Panc1 (cell line): ENCODE results near the gene MORN1. TPM values are rescaled to one million over a fixed set of nuclear protein-coding genes. Genes with fewer than 3 reads are reported as not detected.

ENCODE experiments used
- ATAC-seq: fragments of 200-7000 bp; cut with Tn5 transposase; 2 replicates; pipeline ENCODE4 v1.9.1; 2020; ENCODE audit warnings: mild to moderate bottlenecking, moderate library complexity
- BruUV-seq: library from RNA; stranded (reverse); fragments of 400-500 nt; replicated peaks from 2 replicates; lab custom pipeline; 2021; lab: Mats Ljungman, UMichigan
- CTCF ChIA-PET: fragments of 300-600 bp; sonication (Branson Sonifier 250); formaldehyde crosslinking; loops from one replicate; lab custom pipeline; 2022; ENCODE audit warnings: antibody characterized with exemption; lab: Charles Lee
- POLR2A ChIA-PET: fragments of 300-600 bp; sonication (Branson Sonifier 250); formaldehyde crosslinking; loops from one replicate; lab custom pipeline; 2022; ENCODE audit warnings: antibody characterized with exemption; lab: Charles Lee
- DNase-seq: peaks from one replicate; pipeline ENCODE4 v3.0.0-alpha.2; 2010; ENCODE audit warnings: low read depth, low spot score
- H3K27ac ChIP-seq: 2 replicates; pipeline ENCODE4 v1.5.1; 2011; ENCODE audit warnings: mild to moderate bottlenecking, low read length, inconsistent platforms
- H3K27me3 ChIP-seq: fragments of 200-500 bp; sonication (Bioruptor generic); 2 replicates; pipeline ENCODE4 v1.6.0; 2014; ENCODE audit warnings: low read length, inconsistent platforms; ENCODE audit not compliant: control insufficient read depth, insufficient read depth
- H3K36me3 ChIP-seq: fragments of 200-500 bp; sonication (Bioruptor generic); 2 replicates; pipeline ENCODE4 v1.5.1; 2014; ENCODE audit warnings: inconsistent platforms, mild to moderate bottlenecking, low read length, moderate library complexity; ENCODE audit not compliant: control insufficient read depth, insufficient read depth
- H3K4me1 ChIP-seq: 2 replicates; pipeline ENCODE4 v1.5.1; 2011; ENCODE audit warnings: inconsistent platforms, mild to moderate bottlenecking, low read length, moderate library complexity; ENCODE audit not compliant: control insufficient read depth, insufficient read depth
- H3K4me3 ChIP-seq, 2 experiments: 2 replicates each; pipeline ENCODE4 v1.5.1; 2011 to 2012; ENCODE audit warnings: low read depth in 2 of 2, low read length in 2 of 2, mild to moderate bottlenecking in 2 of 2, inconsistent platforms in 1 of 2, moderate library complexity in 1 of 2
- H3K9me3 ChIP-seq: fragments of 200-500 bp; sonication (Bioruptor generic); 2 replicates; pipeline ENCODE4 v1.5.1; 2014; ENCODE audit warnings: low read depth, mild to moderate bottlenecking, inconsistent platforms, low read length, moderate library complexity; ENCODE audit not compliant: control insufficient read depth, insufficient read depth
- CTCF ChIP-seq: fragments of 450-650 bp; IDR thresholded peaks from 2 replicates; pipeline ENCODE4 v1.5.1; 2017; ENCODE audit warnings: mild to moderate bottlenecking
- POLR2AphosphoS5 ChIP-seq: IDR thresholded peaks from 2 replicates; pipeline ENCODE4 v1.6.1; 2012; ENCODE audit warnings: mild to moderate bottlenecking, low read depth, low read length, moderate library complexity
- REST ChIP-seq, 2 experiments: IDR thresholded peaks; 2 replicates each; pipeline ENCODE4 v1.6.1; 2011 to 2012; ENCODE audit warnings: low read depth in 2 of 2, control low read depth in 1 of 2, low read length in 1 of 2, mild to moderate bottlenecking in 1 of 2, moderate library complexity in 1 of 2; ENCODE audit not compliant: insufficient read depth in 1 of 2
- SIN3A ChIP-seq: IDR thresholded peaks from 2 replicates; pipeline ENCODE4 v1.6.1; 2012; ENCODE audit warnings: low read depth, mild to moderate bottlenecking, low read length, moderate library complexity, borderline replicate concordance; ENCODE audit not compliant: insufficient read depth
- TCF7L2 ChIP-seq: IDR thresholded peaks from 2 replicates; pipeline ENCODE4 v1.6.1; 2011; ENCODE audit warnings: mild to moderate bottlenecking, low read depth, low read length, inconsistent platforms
- in situ Hi-C: cut with HindIII; loops from 2 replicates; pipeline ENCODE4 v1.10.0; 2016; ENCODE audit warnings: low sequenced_read_pairs, low pct_unique_long_range_greater_than_20kb
- intact Hi-C: fragments of 100-400 bp; cut with micrococcal nuclease; formaldehyde crosslinking; loops from one replicate; pipeline ENCODE4 v1.10.0; 2022; ENCODE audit not compliant: unreplicated experiment
- total RNA-seq: library from RNA; stranded (reverse); gene quantifications from one replicate; pipeline ENCODE4 v1.2.1, GENCODE V29; 2021; ENCODE audit not compliant: unreplicated experiment

The MORN1 gene
- total RNA-seq, 1 experiment from 2014 or later: 21.3 TPM

- no peaks in the 10 kb centered on the region for H3K4me1 ChIP-seq
- in situ Hi-C loops (no loop called here), intact Hi-C loops (no loop called here)
- no peak overlapping the region for H3K4me3 ChIP-seq
- DNase-seq (no peak), ATAC-seq (no peak)
- no peak for TF ChIP-seq POLR2AphosphoS5
- no peak for TF ChIP-seq REST (IDR thresholded peaks at IDR 0.05; ENCODE audit: insufficient read depth in 1 of 2, low read depth in 2 of 2, low read length in 1 of 2)
- no peak for TF ChIP-seq TCF7L2
- no peak for TF ChIP-seq SIN3A
- TF ChIP-seq CTCF: no peak
- BruUV-seq: no TSS peak
- no peak overlapping the region for H3K27ac ChIP-seq
- ChIA-PET CTCF (no interaction called here), POLR2A (no interaction called here)
- no peaks in the 10 kb centered on the region for H3K9me3 ChIP-seq
- H3K27me3 ChIP-seq: no peaks in the 10 kb centered on the region
- no peaks in the 10 kb centered on the region for H3K36me3 ChIP-seq
Measured at GRCh38 chr1:2345297-2346075, 45.9 kb downstream of the MORN1 start.

GRCh38 chr1:2344744-2345296 is 46.5 kb downstream of the MORN1 start:
- BruUV-seq: no TSS peak
- Histone ChIP-seq H3K27ac (no peak overlapping the region), H3K9me3 (no peaks in the 10 kb centered on the region), H3K27me3 (no peaks in the 10 kb centered on the region), H3K4me1 (no peaks in the 10 kb centered on the region), H3K36me3 (no peaks in the 10 kb centered on the region), H3K4me3 (no peak overlapping the region)
- ChIA-PET CTCF (no interaction called here), POLR2A (no interaction called here)
- in situ Hi-C loops (no loop called here), intact Hi-C loops (no loop called here)
- DNase-seq (no peak), ATAC-seq (no peak)
- TF ChIP-seq TCF7L2: no peak
- no peak for TF ChIP-seq POLR2AphosphoS5
- TF ChIP-seq CTCF: no peak
- TF ChIP-seq SIN3A: no peak
- no peak for TF ChIP-seq REST (IDR thresholded peaks at IDR 0.05; ENCODE audit: insufficient read depth in 1 of 2, low read depth in 2 of 2, low read length in 1 of 2)
